Pulmonary artery endothelial cell (primary cell): ENCODE data around the gene C19orf18. TPM values are rescaled to one million over a fixed set of nuclear protein-coding genes. Genes with fewer than 3 reads are reported as not detected.

Experiments
- DNase-seq: peaks from one replicate; pipeline ENCODE4 v3.0.0-alpha.2; 2011; ENCODE audit warnings: low read depth, low spot score
- total RNA-seq: library from RNA; depleted of rRNA; stranded (reverse); fragments of >200 nt; gene quantifications from 2 replicates; pipeline ENCODE4 v1.2.3, GENCODE V29; 2014

Gene C19orf18
- total RNA-seq, 1 donor from 2014 or later = 0.20 TPM

DNA sequence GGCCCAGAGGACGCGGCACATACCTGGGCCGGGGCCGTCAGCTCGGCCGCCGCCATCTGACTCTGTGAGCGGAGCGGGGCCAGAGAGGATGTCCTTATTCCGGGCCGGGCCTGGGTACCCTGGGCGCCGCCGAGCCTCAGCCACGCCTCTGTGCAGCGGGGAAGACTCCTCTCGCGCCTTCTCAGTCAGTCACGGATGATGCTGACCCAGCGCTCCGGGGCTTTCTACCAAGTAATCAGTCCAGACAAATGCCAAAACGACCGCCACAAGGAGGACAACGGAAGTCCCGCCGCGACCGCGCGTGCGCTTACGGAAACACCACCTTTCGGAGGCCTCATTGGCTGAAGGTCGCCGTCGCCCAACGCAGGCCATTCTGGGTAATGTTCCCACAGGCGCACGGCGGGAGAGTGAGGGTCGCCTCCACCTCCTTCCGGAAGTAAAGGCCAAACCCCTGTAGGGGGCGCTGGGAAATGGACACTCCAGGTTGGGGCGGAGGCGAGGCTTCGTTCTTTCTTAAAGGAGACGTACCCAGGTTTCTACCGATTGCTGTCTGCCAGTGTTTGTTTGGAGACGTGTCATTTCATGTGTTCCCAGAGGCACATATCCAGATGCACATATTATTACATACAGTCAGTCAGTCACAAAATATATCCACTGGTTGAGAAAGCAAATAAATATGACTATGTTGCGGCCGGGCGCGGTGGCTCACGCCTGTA lies 26.8 kb downstream of the C19orf18 start, which contains the start of gene ZNF256:
ZNF256 (minus strand) TSS at position 288 of the 716 bp plus-strand sequence; CDS start at position 56, 232 bp downstream.
- peak; percentile 75 for DNase-seq

DNA sequence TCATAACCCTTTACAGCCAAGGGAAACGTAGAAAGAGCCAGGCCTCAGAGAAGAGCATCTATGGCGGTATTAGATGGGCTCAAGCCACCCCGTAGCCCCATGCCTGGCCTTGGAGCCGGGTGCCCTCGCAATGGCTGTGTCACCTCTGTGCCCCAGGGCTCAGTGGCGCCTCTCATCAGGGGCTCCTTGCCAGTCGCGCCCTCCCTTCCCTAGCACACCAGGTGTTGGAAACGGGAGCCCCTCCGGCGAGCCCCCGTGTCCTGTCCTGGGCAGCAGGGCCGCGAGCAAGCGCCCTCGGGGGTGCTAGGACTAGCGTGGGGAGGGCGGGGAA lies 27.3 kb downstream of the C19orf18 start:
- no peak for DNase-seq

DNA sequence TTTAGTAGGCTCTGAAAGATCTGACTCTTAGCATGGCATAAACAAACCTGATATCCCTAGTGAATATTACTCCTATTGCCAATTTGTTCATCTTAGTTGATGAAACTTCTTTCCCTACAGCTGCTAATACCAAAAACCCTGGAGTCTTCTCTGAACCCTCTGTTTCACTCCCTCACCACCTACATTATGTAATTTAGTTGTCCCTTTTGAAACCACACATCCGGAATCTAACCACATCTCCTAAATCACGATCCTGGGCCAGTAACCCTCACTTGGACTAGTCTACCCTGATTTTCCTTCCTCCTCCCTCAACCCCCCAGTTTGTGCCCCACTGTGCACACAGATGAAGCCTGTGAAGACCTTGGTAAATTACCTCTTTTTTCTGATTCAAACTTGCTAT lies 28.0 kb downstream of the C19orf18 start:
- no peak for DNase-seq

DNA sequence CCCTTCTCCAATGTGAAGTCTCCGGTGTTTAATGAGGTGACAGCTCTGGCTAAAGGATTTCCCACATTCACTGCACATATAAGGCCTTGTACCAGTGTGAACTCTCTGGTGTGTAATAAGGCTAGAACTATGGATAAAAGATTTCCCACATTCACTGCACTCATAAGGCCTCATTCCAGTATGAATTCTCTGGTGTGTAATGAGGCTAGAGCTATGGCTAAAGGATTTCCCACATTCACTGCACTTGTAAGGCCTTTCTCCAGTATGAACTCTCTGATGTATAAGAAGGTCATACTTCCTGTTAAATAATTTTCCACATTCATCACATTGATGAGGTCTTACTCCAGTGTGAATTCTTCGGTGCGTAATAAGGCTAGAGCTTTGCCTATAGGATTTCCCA lies 32.7 kb downstream of the C19orf18 start:
- no peak for DNase-seq

DNA sequence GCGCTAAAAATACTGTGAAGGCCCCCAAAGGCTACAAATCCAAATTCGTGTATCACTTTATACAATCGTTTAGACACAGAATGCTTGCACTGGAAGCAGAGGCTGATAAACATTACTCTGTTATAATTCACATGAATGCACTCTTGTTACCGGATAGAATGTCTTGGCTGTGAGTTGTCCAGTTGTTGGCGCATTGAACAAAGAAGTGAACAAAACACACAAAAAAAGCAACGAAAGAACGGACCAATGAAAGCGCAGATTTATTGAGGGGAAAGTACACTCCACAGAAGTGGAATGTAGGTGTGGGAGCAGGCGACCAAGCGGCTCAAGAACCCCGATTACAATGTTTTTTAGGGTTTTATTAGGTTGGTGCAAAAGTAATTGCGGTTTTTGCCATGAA lies 38.6 kb downstream of the C19orf18 start:
- DNase-seq = no peak

DNA sequence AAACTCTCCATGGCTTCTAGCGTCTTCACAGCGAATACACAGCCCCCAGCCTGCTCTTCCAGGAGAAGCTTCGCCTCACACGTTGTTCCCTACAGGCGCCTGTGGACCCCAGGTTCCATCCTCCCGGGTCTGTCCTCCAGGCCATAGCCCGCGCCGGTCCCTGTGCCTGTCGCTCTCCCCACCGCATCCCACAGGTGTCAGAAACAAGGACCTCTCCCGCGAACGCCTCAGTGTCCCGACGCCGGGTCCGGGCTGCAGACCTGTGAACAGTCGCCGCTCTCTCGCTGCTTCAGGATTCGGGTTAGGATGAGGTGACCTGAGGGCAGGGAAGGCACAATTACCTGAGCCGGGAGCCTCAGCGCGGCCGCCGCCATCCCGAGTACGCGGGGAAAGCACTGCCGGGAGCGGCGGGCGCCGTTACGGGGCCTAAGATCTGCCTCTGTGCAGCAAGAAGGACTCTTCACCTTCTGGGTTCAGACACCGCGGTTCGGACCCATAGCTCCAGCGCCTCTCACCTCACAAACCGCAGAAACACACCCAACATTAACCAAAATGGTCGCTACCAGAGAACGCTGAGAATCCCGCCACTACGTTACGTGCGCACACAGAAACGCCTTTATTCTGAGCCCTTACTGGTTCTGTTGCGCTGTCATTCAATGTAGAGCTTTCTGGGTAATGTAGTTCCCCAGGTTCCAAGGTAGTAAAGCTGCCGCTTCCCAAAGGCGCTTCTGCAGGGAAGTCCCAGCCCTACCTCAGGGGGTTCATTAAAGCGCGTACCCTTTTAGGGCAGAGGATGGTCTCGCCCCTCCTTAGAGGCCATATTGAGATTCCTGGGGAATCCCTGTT lies 39.3 kb downstream of the C19orf18 start, which contains the start of gene ZNF418:
ZNF418 (minus strand) TSS at position 583 of the 846 bp plus-strand sequence. CDS start 1,580 bp downstream, outside the sequence.
- peak; percentile 45 for DNase-seq

DNA sequence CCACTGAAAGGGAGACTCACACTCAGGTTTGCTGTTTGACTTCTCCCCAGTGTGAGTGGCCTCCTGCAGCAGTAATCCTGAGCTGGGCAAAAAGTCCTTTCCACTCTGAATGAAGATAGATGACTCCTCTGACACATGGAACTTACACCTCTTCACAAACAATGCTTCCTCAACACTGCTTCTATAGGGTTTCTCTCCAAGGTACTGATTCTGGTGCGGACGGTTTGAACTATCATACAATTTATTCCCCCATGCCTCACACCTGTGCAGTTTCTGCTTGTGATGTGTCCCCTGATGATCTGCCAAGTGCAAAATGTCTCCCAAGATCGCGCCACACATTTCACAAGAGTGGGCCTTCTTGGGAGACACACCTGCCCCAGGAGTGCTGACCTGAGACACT lies 46.7 kb downstream of the C19orf18 start:
- DNase-seq = no peak

DNA sequence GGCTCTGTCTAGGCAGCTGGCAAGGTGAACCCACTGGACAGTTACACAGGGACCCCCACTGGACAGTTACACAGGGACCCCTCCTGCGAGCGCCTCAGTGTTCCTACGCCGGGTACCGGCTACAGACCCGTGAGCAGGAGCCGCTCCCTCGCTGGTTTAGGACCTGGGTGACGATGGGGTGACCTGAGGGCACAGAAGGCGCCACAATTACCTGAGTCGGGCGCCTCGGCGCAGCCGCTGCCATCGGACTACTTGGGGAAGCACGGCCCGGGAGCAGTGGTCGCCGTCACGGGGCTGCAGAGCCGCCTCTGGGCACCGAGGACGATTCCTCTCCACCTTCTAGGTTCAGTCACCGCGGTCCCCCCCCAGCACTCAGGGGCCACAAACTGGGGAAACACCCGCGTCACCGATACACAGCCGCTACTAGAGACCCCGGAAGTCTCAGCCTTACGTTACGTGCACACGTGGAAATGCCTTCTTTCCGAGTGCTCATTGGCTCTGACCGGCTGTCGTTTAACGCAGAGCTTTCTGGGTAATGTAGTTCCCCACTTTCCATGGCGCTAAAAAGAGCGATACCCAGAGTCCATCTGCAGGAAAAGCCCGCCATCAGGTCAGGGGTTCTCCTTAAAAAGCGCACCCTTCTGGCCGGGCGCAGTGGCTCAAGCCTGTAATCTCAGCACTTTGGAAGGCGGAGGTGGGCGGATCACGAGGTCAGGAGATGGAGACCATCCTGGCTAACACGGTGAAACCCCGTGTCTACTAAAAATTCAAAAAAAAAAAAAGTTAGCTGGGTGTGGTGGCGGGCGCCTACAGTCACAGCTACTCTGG lies 58.0 kb downstream of the C19orf18 start, which contains the start of gene ZNF417:
ZNF417 (minus strand) TSS at position 425 of the 828 bp plus-strand sequence; CDS start at position 244, 181 bp downstream.
- peak; percentile 75 for DNase-seq

DNA sequence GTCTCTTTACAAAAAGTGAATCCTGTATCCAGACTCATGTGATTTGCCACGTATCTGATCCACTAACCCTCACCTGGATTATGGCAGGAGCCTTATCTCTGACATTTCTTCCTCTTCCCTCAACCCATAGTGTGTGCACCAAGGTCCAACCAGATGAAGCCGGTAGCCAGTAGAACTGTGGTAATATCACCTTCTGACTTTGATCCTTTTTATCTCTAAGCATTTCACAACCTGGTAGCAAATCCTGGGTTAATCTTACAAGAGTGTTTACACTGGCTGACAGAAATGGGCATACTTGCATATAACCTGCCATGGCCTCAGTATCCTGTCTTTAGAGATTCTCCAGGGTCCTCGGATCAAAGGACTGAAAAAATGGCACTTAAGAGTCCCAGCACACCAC lies 59.8 kb downstream of the C19orf18 start:
- DNase-seq = no peak

Other genes with a start within 250 kb of the C19orf18 start
- gene ZNF671, start 246.9 kb downstream of the C19orf18 start, total RNA-seq = 4.7 and 9.3 TPM in 2 replicates
- gene ZNF776, start 227.7 kb downstream of the C19orf18 start, total RNA-seq = 13.2 and 13.4 TPM in 2 replicates
- gene ZNF586, start 204.9 kb downstream of the C19orf18 start, total RNA-seq = 10.3 and 17.6 TPM in 2 replicates
- gene ZNF552, start 159.6 kb downstream of the C19orf18 start, total RNA-seq = 5.8 and 9.2 TPM in 2 replicates
- gene ZNF587B, start 144.2 kb downstream of the C19orf18 start, total RNA-seq = 24.7 and 29.6 TPM in 2 replicates
- gene ZNF587, start 124.7 kb downstream of the C19orf18 start, total RNA-seq = 20.7 and 21.5 TPM in 2 replicates
- gene ZNF814, start 85.5 kb downstream of the C19orf18 start, total RNA-seq = 6.1 and 10.8 TPM in 2 replicates
- 9.6 and 16.7 TPM in 2 replicates for gene ZNF417, start 57.9 kb downstream of the C19orf18 start, total RNA-seq
- 4.6 and 6.6 TPM in 2 replicates for gene ZNF418, start 39.1 kb downstream of the C19orf18 start, total RNA-seq
- 4.4 and 5.6 TPM in 2 replicates for gene ZNF256, start 26.8 kb downstream of the C19orf18 start, total RNA-seq
- 8.3 and 12.6 TPM in 2 replicates for gene ZNF606, start 28.3 kb upstream of the C19orf18 start, total RNA-seq
- gene ZSCAN1, start 59.5 kb upstream of the C19orf18 start, total RNA-seq = not detected in 2 replicates
- 0.46 and 3.2 TPM in 2 replicates for gene ZNF135, start 84.7 kb upstream of the C19orf18 start, total RNA-seq
- 19.7 and 33.3 TPM in 2 replicates for gene ZSCAN18, start 123.7 kb upstream of the C19orf18 start, total RNA-seq
- 10.0 and 12.5 TPM in 2 replicates for gene ZNF329, start 176.3 kb upstream of the C19orf18 start, total RNA-seq
- gene ZNF274, start 208.5 kb upstream of the C19orf18 start, total RNA-seq = 19.7 and 28.6 TPM in 2 replicates